NCI-H1105 treated with DMSO at 0.1 percent for 48 hours (cell line): Measurements from ENCODE around the gene TMEM190.

Experiments used
- DNase-seq: peaks from one replicate; lab custom pipeline; 2025; lab: John Stamatoyannopoulos, UW

TMEM190 gene

DNA sequence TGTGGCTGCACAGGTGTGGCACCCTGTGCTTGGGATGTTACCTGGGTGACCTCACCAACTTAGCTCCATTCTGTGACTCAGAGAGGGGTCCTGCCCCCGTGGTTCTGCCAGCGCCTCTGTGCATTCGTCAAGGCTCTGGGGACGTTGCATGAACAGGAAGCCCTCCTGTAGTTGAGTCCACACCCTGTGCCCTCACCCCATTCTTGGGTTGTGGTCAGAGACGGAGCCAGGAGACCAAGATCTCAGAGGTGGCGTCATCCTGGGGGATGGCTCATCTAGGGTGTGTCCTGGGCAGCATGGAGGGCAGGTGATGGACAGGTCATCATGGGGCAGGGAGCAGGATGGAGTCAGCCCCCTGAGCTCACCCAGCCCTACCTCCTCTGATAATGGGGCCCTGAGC is 24.6 kb upstream of the TMEM190 start:
- DNase-seq, result no peak

DNA sequence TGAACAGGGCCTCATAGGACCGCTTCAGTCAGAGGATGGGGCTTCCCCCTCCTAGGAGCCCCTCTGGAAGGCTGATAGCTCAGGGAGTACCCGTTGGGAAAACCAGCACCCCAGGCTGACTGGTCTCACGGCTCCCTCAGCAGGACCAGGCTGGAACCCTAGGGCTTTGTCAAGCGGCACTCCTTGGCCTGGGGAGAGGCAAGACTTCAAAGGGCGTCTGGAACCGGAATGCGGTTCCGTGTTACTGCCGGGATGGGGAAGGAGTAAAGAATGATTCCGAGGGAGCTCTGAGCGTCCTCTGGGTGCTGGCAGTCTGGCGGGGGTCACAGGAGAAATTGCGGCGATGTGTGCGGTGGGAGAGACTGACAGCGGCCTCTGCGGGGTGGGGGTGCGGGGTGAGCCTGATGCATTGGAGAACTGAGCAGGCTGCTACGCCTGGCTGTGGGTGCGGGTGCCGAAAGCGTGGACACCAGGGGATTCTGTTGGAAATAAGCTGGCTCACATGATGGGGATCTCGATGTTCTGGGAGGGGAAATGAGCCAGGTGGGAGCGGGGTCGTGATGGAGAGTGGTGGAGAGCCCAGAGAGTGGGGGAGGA is 24.0 kb upstream of the TMEM190 start:
- no peak for DNase-seq

DNA sequence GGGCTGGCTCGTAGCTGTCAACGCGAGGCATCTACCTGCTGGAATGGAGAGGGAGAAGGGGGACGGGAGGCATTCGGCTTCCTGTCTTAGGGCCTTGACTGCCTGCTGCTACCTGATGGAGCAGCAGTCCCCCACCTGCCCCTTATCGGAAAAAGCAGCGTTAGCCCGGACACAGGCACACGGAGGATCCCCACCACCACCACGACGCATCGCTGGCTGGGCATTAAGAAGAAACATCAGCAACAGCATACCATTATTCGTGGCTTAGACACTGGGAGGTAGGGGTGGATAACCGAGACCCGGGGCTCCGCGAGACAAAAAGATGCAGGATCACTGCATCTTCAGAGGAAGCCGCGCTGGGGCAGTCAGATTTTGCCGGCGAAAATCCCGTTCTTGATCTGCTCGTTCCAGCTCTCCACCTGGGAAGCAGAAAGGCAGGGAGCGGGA is 23.2 kb upstream of the TMEM190 start:
- no peak for DNase-seq

DNA sequence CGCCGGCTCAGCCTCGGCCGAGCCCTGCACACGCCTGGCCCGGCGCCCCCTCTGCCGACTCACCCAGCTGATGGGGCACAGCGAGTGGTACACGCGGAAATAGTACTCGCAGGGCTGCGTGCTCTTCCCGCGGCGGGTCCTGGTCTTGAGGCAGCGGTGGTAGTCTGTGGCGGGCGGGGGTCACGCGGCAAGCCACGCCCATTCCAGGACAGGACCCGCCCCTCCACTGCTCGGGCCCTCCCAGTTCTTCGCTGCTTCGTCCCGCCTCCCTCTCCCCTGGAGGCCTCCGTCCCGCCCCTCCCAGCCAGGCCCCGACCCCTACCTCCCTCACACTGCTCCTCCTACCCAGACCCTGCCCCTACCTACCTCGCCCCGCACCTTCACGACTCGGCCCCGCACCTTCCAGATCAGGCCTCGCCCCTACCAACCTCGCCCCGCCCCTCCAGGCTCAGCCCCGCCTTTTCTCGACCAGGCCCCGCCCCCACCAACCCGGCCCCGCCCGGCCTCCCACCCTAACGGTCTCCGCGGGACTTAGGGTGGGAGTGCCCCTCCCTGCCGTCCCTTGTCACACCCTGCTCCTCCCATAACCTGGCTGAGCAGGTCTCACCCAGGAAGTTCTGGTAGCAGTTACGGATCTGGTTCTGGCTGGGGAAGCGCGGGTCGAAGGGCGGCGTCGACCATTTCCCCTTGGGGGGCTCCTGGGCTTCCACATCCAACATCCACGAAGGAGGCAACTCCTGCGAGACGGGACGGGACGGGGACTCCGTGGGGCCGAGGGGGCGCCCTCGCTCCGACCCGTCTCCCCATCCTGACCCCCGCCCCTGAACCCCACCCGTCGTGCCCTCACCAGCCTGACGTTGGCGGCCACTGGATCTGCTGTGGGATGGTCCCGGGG is 22.6 kb upstream of the TMEM190 start:
- peak; percentile 46 for DNase-seq

DNA sequence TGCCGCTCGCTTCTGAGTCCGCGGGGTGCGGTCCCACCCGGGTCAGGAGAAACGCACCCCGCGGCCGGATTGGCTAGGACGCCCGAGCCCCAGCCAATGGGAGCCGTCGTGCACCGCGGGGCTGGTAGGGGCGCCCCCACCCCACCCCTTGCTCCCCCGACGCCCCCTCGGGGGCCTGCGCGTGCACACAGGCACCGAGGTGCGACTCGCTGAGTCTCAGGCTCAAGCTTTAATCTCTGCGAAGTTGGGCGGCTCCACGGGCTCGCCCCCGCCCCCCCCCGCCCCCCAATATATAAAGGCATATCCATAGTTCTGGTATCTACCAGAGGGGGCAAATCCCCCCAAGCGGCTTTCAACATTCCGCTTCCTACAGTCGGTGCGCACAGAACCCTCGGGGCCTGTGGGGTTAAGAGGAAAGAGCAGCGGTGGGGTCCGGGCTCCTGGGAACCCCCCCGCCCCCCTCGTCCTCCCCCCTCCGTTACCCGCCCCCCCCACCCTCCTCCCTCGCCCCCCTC is 21.9 kb upstream of the TMEM190 start, which contains the start of gene COX6B2:
Gene COX6B2 (minus strand): TSS at position 22 of the 515 bp plus-strand sequence. CDS start 198 bp downstream, outside the sequence.
- DNase-seq, result no peak

DNA sequence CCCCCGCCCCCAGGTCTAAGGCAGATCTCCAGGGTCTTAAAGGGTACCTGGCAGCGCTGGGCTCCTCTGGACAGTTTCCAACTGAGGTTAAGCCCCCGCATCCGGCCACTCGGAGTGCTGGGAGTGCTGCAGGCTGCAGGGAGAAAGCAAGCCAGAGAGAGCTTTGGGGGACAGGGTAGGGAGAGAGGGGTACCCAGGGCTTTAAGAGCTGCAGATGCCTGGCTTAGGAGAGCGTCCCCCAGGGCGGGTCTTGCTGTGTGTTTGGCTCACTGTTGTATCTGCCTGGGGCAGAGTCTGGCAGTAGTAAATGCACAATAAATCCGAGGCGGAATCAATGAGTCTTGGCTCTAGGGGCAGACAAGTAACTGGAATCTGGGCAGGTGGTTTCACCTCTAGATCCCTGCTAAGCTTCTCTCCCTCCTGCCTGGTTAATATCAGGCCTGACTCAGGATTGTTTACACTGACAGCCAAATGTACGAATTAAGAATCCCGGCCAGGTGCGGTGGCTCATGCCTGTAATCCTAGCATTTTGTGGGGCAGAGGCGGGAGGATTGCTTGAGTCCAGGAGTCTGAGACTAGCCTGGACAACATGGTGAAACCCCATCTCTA is 21.3 kb upstream of the TMEM190 start:
- DNase-seq, result no peak

DNA sequence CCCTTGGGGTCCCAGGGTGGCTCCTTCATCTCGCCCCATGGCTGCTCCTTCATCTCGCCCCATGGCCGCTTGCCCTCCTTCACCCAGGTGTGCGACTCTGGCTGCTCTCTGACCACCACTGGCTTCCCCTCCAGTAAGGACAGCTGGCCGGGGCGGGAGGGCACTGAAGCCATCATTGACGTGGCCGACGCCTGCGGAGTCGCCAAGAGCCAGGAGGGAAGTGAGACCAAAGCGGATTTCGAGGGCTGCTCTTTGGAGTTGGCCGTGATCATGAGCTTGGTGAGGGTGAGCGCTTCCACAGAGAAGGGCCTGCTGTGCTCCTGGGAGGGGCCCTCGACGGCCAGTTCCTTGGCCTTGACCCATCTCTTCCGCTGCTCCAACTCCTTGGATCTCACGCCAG is 18.1 kb upstream of the TMEM190 start:
- DNase-seq, result no peak

DNA sequence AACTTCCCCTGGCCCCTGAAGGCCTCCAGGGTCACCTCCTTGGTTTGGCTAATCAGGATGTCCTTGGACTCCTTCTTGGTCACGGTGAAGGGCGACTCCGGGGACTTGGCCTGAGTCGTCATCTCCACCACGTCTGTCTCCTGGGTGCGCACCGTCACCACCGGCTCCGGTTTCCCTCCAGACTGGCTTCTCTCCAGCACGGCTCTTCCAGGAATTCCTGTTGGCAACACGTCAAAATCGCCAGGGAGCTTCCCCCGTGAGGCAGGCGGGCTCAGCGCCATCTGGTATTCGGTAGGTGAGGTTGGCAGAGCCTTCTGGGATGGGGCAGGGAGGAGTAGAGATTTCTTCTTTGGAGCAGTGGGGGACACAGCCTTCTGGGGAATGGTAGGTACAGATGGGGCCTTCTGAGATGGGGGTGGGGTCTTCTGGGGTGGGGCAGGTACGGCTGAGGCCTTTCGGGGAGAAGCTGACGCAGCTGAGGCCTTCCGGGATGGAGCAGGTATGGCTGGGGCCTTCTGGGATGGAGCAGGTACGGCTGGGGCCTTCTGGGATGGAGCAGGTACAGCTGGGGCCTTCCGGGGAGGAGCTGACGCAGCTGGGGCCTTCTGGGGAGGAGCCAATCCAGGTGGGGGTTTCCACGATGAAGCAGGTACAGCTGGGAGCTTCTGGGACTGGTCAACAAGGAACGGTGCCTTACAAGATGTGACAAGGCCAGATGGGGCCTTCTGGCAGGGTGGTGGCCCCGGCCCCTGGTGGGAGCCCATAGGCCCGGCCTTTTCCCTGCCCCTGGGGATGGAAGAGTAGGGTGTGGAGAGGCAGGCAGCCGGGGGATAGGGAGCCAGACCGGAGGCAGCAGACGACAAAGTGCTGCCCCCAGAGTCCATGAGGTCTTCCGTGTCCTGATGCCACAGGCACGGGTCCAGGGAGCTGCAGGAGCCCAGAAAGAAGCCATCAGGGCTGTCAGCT is 17.4 kb upstream of the TMEM190 start:
- peak; percentile 54 for DNase-seq

DNA sequence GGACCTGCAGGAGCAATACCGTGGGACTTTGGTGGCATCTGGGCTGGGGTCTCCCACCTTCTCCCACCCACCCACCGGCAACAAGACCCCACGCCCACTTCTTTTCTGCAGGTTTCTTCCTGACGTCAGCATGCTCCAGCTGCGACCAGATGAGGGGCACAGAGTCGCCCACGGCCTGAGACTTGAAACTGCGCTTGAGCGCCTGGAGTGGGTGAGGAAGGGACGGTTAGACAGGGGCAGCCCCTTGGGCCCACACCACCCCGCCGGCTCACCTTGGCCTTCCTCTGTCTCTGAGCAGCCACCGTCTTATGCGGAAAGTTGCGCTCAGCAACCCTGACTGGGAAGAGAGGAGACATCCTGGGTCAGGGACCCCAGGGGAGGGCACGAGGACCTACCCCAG is 15.7 kb upstream of the TMEM190 start:
- no peak for DNase-seq

DNA sequence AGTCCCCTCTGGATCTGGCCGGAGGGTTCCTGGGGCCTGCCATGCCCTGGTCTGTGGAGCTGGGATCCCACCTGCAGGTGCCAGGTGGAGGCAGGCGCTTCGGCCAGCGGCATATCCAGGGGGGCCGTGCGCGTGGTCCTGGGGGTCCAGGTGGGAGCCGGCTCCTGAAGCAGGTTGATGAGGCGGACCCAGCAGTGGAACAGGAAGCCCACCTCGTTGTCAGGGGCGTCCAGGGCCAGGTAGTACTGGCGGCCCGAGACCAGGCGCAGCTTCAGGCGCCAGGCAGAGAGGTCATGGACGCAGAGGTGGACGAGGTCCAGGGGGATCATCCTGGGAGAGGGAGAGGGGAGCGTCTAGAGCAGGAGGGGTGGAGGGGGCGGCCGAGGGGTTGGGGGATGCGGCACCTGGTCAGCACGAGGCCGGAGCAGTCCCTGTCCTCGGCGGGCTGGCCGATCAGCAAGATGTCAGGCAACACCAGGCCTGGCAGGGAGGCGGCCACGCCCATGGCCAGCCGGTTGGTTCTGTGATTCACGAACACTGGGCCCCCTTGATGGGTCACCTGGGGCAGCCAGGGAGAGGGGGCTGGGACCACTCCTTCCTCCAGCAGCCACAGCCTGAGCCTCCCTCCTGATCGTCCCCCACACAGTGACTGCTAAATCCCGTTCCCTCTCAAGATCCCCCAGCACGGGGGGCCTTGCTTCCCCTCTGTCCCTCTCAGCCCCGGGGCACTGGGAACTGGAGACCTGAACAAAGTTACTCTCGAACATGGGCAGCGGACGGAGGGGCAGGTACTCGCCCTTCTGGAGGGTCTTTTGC is 14.2 kb upstream of the TMEM190 start:
- no peak for DNase-seq

DNA sequence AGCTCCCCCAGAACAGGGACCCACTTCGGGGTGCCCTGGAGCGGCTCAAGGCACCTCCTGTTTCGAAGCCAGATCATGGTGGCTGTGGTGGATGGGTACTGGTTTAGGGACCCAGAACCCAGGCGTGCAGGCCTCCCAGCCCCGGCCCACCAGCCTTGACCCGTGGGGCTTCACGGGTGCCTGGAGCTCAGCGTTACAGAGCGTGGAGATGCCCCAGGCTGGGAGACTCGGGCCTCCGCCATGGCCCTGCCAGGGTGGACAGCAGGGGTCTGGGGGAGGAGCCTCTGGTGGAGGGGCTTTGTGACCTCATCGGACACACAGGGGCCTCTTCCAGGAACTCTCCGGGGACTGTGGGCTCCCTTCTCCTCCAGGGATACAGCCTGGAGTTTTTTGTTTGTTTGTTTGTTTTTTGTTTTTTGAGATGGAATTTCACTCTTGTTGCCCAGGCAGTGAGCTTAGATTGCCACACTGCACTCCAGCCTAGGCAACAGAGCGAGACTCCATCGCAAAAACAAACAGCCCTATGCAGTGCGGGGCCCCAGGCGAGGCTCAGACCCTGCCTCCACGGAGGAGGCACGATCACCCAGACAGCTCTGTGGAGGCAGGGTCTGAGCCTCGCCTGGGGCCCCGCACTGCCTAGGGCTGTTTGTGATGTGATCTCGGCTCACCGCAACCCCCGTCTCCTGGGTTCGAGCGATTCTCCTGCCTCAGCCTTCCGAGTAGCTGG is 13.5 kb upstream of the TMEM190 start, which contains the start of gene GARIN5B:
Gene GARIN5B (minus strand): TSS at position 271 of the 727 bp plus-strand sequence. CDS start 194 bp downstream, at position 77.
- DNase-seq, result no peak

DNA sequence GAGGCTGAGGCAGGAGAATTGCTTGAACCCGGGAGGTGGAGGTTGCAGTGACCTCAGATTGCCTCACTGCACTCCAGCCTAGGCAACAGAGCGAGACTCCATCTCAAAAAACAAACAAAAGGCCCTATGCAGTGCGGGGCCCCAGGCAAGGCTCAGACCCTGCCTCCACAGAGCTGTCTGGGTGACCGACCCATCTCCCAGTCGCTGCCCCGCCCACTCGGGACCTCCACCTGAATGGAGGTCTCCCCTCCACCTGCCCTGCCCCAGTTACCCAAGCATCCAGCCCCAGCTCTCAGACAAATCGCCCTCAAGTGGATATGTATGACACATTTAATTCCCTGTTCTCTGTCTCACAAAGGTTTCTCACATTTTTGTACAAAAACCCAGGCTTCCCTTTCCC is 11.4 kb upstream of the TMEM190 start:
- DNase-seq, result no peak

DNA sequence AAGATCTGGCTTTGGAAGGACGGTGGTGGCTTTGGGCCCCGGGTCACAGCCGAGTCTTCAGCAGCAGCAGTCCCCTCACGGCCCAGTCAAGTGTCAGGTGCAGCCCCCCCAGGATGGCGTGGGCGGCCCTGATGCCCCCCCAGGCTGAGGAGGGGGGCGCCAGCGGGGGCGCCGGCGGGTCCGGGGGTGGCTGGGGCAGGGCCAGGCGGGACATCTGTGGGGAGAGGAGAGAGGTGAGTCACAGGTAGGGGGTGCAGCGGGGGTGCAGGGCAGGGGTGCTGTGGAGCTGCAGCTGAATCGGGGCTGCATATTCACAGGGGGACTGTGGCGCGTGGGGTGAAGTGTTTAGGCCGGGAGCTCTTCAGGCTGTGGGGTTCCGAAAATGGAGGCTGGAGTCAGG is 10.7 kb upstream of the TMEM190 start:
- DNase-seq, result no peak

DNA sequence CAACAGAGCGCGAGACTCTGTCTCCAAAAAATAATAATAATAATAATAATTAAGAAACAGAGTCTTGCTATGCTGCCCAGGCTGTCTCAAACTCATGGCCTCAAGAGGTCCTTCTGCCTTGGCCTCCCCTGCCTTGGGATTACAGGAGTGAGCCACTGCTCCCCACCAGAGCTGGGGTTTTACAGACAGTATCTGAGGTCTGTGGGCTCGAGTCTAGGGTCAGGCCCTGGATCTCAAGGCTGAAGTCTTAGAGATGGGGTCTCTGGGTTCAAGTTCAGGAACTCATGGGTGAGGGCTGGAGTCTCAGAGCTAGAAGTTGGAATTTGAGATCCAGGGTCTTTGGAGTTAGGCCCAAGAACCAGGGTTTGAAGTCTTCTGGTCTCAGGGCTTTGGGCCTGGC is 9.8 kb upstream of the TMEM190 start:
- DNase-seq, result no peak

DNA sequence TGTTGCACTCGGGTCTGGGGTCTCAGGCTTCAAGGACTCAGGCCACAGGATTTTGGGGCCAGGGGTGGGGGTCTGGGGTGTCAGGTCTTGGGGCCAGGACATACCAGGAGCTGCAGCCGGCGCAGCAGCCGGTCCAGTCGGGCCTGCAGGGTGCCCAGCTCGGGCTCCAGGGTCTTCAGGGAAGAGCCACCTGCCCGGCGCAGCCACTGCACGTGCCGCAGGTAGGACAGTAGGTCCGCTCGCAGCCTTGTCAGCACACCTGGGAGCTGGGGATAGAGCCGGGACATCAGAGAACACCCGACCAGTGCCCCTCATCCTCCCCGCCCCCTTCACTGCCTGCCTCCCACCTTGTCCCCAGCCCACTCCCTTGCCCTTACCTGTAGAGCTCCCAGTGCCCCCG is 8.5 kb upstream of the TMEM190 start:
- no peak for DNase-seq

DNA sequence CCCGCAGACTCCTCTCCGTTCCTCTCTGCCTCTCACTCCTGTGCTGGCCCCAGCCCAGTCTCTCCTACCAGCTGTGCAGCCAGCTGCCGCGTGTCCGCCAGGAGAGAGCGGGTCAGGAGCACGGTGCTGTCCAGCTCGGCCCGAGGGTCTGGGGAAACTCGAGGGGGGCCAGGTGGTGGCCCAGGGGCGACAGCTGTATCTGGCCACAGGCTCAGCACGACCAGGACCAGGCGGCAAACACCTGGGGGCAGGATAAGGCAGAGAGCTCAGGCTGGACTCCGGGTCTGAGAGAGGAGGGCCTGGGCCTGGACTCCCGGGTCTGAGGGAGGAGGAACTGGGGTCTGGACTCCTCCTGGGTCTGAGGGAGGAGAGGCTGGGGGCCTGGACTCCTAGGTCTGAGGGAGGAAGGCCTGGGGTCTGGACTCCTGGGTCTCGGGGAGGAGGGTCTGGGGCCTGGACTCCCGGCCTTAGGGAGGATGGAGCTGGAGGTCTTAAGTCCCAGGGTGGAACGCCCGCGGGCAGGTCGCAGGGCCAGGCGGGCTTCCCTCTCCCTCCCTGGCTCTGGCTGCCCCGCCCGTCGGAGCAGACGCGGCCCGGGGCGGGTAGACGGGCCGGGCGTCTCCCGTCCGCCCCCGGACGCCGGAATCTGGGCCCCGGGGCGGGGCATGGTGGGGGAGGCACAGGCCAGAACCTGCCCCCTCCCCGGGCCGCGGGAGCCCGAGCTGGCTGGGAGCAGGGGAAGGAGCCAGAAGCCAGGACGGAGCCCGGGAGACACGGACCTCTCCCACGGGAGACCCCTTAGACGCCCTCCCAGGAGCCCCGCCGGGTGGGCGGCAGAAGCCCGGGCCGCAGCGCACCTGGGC is 7.7 kb upstream of the TMEM190 start:
- no peak for DNase-seq

DNA sequence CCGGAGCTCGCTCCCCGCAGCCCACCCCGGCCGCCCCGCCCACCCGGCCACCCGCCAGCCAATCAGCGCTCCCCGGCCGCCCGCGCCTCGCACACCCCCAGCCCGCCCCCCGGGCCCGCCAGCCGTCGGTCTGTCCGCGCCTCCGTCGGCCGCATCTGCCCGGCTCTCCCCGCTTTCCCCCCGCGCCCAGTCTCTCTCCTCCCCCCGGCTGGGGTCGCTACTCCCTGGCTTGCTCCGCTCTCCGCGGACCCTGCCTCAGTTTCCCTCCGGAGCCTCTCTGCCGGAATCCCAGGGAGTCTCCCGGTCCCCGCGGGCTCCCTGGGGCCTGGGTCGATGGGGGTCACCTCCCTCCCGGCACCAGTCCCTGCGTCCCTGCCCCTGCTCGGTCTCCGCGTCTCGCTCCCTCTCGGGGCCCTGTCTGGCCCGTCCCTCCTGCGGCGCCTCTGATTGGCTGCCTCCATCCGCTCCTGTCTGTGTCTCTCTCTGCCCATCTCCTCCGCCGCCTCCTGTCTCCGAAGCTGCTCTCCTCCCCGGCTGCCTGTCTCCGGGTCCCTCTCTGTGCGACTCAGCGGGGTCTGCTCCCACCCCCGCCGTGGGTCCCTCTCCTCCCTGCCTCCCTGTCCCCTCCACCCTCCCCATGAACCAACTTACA is 6.8 kb upstream of the TMEM190 start:
- peak; percentile 66 for DNase-seq

DNA sequence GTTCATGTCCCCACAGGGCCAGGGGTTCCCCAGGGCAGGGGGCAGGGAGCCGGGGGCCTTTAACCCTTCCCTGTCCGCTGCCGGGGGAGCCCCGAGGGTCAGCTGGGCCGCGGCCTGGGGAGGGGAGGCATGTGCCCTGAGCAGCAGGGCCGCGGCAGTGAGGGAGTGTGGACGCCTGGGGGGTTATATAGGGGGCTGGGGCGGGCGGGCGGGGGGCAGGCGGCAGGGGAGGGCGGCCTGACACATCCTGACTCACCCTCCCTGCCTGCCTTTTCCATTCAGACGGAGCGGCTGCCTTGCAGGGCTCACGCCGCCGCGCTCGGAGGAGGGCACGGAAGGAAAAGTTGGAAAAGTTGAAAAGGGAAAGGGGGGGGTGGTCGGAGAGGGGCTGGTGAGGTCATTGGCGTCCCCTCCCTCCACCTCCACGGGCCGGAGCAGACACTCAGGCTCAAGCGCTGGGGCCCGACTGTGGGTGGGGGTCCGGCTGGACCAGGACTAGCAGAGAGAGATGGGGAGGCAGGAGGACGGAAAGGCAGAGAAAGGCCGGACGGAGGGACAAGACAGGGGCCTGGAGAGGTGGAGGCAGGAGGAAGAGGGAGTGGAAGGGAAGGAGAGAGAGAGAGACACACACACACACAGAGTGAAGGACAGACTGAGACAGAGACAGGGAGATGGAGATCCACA is 6.2 kb upstream of the TMEM190 start, which contains the start of gene IL11:
Gene IL11 (minus strand): TSS at position 159 of the 684 bp plus-strand sequence. CDS start 153 bp downstream, at position 6.
- DNase-seq, result no peak
